ENCODE measurements around the gene FBXO4. TPM values are rescaled to one million over a fixed set of nuclear protein-coding genes. Genes with fewer than 3 reads are reported as not detected.

FBXO4 gene
- total RNA-seq, 1 experiment from 2014 or later: 1.2 TPM

DNA sequence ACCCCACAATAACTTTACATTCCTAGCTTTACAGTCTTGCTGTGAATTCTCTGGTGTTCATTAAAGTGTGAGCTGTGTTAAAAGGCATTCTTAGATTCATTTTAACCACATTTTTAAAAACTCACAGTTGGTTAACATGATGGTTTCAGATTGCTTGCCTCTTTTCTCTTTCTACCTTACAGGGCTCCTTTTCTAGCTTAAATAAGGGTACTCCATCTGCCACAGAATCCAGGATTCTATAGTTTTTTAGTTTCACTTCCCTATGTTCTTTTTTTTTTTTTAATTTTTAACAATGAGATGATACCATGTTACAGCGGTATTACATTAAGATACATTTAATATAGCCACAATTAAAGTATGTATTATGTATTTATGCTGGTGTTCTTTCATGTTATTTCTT is 3.9 kb upstream of the FBXO4 start:
- Histone ChIP-seq H3K9me3 (ENCODE audit: control insufficient read depth, low read depth, low read length) (no peaks in the 10 kb centered on the region), H3K27ac (ENCODE audit: insufficient read length, low read depth, low read length) (no peak overlapping the region), H3K4ac (ENCODE audit: low read depth, low read length) (no peak overlapping the region), H2BK12ac (ENCODE audit: insufficient read length, low read depth, low read length) (no peak overlapping the region), H2BK5ac (ENCODE audit: insufficient read length, low read length) (no peak overlapping the region), H3K79me1 (ENCODE audit: insufficient read depth, low read depth, low read length, poor library complexity, severe bottlenecking) (no peaks in the 10 kb centered on the region), H3T11ph (ENCODE audit: low read length) (no peak overlapping the region), H3K27me3 (ENCODE audit: insufficient read depth, low read length) (no peaks in the 10 kb centered on the region), H4K8ac (replicated peaks; ENCODE audit: insufficient read length, low read depth, low read length) (no peak overlapping the region), H3K18ac (ENCODE audit: insufficient read length, low read depth, low read length) (no peak overlapping the region), H3K79me2 (ENCODE audit: insufficient read depth, low read length) (no peaks in the 10 kb centered on the region), H4K91ac (ENCODE audit: insufficient read length, low read depth, low read length) (no peak overlapping the region), H3K56ac (ENCODE audit: insufficient read length, low read depth, low read length) (no peak overlapping the region), H2BK120ac (ENCODE audit: low read depth, low read length, poor library complexity, severe bottlenecking) (no peak overlapping the region), H3K23me2 (ENCODE audit: insufficient read length, low read depth, low read length, poor library complexity, severe bottlenecking) (peaks cover 7% of the 10 kb centered on the region), H2BK20ac (ENCODE audit: low read depth, low read length, poor library complexity, severe bottlenecking) (no peak overlapping the region), H3K4me2 (ENCODE audit: insufficient read depth, insufficient read length, low read length) (no peak overlapping the region), H4K20me1 (ENCODE audit: control insufficient read depth, insufficient read depth, insufficient read length) (no peaks in the 10 kb centered on the region), H2AK5ac (ENCODE audit: insufficient read length, low read length) (no peak overlapping the region), H3K4me1 (ENCODE audit: insufficient read depth, low read length) (no peaks in the 10 kb centered on the region), H3K9ac (ENCODE audit: extremely low read depth, insufficient read length, low read length) (no peak overlapping the region), H3K23ac (ENCODE audit: insufficient read length, low read depth, low read length) (no peak overlapping the region), H2BK15ac (ENCODE audit: low read depth, low read length) (no peak overlapping the region), H2AFZ (ENCODE audit: low read length) (no peak overlapping the region), H3K14ac (ENCODE audit: insufficient read depth, low read length) (no peak overlapping the region), H4K5ac (ENCODE audit: insufficient read length, low read depth, low read length) (no peak overlapping the region)
- peak overlapping the region in 1 of 3 experiments; percentile 46; a peak in 1 of 7 replicates for H3K27ac Mint-ChIP-seq
- peaks cover 4% of the 10 kb centered on the region; the same call in 1 of the 2 replicates for H3K27me3 Mint-ChIP-seq (ENCODE audit: low read depth)
- no peak for DNase-seq
- TF ChIP-seq, protein P1, sequence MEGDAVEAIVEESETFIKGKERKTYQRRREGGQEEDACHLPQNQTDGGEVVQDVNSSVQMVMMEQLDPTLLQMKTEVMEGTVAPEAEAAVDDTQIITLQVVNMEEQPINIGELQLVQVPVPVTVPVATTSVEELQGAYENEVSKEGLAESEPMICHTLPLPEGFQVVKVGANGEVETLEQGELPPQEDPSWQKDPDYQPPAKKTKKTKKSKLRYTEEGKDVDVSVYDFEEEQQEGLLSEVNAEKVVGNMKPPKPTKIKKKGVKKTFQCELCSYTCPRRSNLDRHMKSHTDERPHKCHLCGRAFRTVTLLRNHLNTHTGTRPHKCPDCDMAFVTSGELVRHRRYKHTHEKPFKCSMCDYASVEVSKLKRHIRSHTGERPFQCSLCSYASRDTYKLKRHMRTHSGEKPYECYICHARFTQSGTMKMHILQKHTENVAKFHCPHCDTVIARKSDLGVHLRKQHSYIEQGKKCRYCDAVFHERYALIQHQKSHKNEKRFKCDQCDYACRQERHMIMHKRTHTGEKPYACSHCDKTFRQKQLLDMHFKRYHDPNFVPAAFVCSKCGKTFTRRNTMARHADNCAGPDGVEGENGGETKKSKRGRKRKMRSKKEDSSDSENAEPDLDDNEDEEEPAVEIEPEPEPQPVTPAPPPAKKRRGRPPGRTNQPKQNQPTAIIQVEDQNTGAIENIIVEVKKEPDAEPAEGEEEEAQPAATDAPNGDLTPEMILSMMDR (conservative IDR thresholded peaks at IDR 0.05): no peak
- peaks cover 3 to 32% (median 28%) of the 10 kb centered on the region in 3 experiments; a peak in 5 of 7 replicates for H3K36me3 Mint-ChIP-seq (ENCODE audit: insufficient read depth in 1 of 3, low read depth in 3 of 3)
- no peaks in the 10 kb centered on the region for H3K9me3 Mint-ChIP-seq
- no peak overlapping the region for H3K4me3 Mint-ChIP-seq
- peaks cover 13 to 14% of the 10 kb centered on the region in 2 experiments for H3K4me1 Mint-ChIP-seq
- WGBS (ENCODE audit: extremely low coverage, insufficient read length, low lambda C conversion rate): no CpG with 5 or more reads among the region's 1 CpG

Measured in H9 (cell line).